ENCODE measurements around the gene ZDHHC13.

The ZDHHC13 gene

DNA sequence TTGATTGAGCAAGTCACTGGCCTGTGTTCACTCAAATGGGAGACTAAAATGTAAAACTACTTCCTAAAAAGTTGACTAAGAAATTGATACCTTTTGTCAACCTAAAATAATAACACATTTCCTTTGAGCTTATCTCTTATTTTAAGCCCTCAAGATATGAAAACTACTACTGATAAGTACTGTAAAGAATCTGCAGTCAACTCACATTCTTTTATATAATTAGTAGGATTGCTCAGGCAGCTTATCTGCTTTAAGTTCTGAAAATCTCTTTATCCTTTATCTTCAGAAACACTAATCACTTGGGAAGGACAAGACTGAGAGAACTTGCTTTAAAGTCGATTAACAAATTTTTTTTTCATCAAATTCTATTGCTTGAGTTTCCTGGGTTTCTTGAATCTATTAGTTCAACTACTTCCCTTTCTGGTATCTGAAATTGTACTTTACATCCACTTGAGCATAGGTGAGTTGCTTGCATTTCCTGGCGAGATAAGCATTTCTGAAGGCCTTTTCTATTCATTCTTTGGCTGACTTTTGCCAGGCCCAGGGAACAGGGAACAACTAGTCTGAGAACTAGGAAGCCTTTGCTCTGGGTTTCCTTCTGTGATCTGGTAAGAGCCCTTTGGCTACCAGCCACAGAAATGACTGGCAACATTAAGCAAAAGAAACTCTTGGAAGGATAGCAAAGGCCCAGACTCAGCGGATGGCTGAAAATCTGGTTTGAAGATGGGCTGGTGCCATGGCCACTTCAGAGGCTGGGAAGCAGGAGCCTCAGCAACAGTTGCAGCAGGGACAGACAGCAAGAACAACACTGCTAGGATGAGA lies 104.1 kb downstream of the ZDHHC13 start (continued):
- TF ChIP-seq, protein P1, sequence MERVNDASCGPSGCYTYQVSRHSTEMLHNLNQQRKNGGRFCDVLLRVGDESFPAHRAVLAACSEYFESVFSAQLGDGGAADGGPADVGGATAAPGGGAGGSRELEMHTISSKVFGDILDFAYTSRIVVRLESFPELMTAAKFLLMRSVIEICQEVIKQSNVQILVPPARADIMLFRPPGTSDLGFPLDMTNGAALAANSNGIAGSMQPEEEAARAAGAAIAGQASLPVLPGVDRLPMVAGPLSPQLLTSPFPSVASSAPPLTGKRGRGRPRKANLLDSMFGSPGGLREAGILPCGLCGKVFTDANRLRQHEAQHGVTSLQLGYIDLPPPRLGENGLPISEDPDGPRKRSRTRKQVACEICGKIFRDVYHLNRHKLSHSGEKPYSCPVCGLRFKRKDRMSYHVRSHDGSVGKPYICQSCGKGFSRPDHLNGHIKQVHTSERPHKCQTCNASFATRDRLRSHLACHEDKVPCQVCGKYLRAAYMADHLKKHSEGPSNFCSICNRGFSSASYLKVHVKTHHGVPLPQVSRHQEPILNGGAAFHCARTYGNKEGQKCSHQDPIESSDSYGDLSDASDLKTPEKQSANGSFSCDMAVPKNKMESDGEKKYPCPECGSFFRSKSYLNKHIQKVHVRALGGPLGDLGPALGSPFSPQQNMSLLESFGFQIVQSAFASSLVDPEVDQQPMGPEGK (CRISPR knock-in tag; IDR thresholded peaks at IDR 0.05; ENCODE audit: borderline replicate concordance), result no peak
- TF ChIP-seq ZC3H10 (CRISPR knock-in tag; IDR thresholded peaks at IDR 0.05) (no peak), ARNTL (CRISPR knock-in tag; IDR thresholded peaks at IDR 0.05; ENCODE audit: borderline replicate concordance, low read depth) (no peak), PPARA (CRISPR knock-in tag; IDR thresholded peaks at IDR 0.05; ENCODE audit: borderline replicate concordance) (no peak), SNAI2 (CRISPR knock-in tag; IDR thresholded peaks at IDR 0.05) (no peak), ZFP3 (CRISPR knock-in tag; IDR thresholded peaks at IDR 0.05) (no peak), CSDC2 (CRISPR knock-in tag; IDR thresholded peaks at IDR 0.05) (no peak), ESRRG (CRISPR knock-in tag; IDR thresholded peaks at IDR 0.05) (no peak), ZNF8 (CRISPR knock-in tag; IDR thresholded peaks at IDR 0.05) (no peak)

DNA sequence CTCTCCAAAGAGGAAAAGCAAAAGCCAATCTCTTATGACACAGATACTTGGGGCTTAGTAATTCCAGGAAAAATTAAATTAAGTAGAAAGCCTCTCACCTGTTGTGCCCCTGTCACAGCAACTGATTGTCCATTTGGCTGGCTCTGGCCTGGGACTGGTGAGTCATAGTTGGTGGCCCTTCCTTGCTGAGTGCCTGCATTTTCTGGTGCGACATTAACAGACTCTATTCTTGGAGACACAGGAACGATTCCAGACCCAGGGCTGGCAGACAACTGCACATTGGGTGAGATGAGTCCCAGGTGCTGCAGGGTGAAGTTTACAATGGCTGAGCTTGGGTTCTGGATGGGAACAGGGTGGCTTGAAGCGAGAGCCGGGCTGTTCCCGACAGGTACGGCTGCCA lies 108.2 kb downstream of the ZDHHC13 start:
- TF ChIP-seq GLIS3 (CRISPR knock-in tag; IDR thresholded peaks at IDR 0.05) (no peak), ZNF565 (CRISPR knock-in tag; conservative IDR thresholded peaks at IDR 0.05; ENCODE audit: low read depth) (no peak), ZNF8 (CRISPR knock-in tag; IDR thresholded peaks at IDR 0.05) (no peak), ZNF70 (CRISPR knock-in tag; IDR thresholded peaks at IDR 0.05) (no peak), PPARA (CRISPR knock-in tag; IDR thresholded peaks at IDR 0.05; ENCODE audit: borderline replicate concordance) (no peak), ESRRG (CRISPR knock-in tag; IDR thresholded peaks at IDR 0.05) (no peak), TCF4 (CRISPR knock-in tag; IDR thresholded peaks at IDR 0.05; ENCODE audit: borderline replicate concordance) (no peak)
- TF ChIP-seq, protein P2, sequence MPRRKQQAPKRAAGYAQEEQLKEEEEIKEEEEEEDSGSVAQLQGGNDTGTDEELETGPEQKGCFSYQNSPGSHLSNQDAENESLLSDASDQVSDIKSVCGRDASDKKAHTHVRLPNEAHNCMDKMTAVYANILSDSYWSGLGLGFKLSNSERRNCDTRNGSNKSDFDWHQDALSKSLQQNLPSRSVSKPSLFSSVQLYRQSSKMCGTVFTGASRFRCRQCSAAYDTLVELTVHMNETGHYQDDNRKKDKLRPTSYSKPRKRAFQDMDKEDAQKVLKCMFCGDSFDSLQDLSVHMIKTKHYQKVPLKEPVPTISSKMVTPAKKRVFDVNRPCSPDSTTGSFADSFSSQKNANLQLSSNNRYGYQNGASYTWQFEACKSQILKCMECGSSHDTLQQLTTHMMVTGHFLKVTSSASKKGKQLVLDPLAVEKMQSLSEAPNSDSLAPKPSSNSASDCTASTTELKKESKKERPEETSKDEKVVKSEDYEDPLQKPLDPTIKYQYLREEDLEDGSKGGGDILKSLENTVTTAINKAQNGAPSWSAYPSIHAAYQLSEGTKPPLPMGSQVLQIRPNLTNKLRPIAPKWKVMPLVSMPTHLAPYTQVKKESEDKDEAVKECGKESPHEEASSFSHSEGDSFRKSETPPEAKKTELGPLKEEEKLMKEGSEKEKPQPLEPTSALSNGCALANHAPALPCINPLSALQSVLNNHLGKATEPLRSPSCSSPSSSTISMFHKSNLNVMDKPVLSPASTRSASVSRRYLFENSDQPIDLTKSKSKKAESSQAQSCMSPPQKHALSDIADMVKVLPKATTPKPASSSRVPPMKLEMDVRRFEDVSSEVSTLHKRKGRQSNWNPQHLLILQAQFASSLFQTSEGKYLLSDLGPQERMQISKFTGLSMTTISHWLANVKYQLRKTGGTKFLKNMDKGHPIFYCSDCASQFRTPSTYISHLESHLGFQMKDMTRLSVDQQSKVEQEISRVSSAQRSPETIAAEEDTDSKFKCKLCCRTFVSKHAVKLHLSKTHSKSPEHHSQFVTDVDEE (CRISPR knock-in tag; IDR thresholded peaks at IDR 0.05), result no peak
- ATAC-seq, result no peak

DNA sequence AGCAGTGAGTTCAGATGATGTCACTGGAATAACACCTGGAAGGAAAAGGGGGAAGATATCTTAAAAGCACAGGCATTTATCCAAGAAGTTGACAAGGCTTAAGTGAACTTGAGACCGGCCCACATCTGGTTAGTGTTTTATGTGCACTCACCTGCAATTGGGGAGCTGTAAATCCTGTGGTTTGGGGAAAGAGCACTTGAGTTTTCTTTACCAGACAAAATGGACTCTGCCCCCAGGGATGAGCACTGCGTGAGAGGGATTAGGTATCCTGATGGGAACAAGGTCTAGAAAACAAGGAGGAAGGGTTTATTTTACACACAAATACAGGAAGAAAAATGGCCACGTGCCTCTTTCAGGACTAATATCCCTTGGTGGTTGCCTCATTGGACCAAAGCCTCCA lies 108.6 kb downstream of the ZDHHC13 start:
- no peak for ATAC-seq
- TF ChIP-seq ARNTL (CRISPR knock-in tag; IDR thresholded peaks at IDR 0.05; ENCODE audit: borderline replicate concordance, low read depth) (no peak), ZNF70 (CRISPR knock-in tag; IDR thresholded peaks at IDR 0.05) (no peak), ZNF565 (CRISPR knock-in tag; conservative IDR thresholded peaks at IDR 0.05; ENCODE audit: low read depth) (no peak), ISL1 (CRISPR knock-in tag; IDR thresholded peaks at IDR 0.05) (no peak), ZC3H10 (CRISPR knock-in tag; IDR thresholded peaks at IDR 0.05) (no peak), BACH2 (CRISPR knock-in tag; IDR thresholded peaks at IDR 0.05; ENCODE audit: borderline replicate concordance) (no peak), TCF4 (CRISPR knock-in tag; IDR thresholded peaks at IDR 0.05; ENCODE audit: borderline replicate concordance) (no peak), TOX (CRISPR knock-in tag; IDR thresholded peaks at IDR 0.05; ENCODE audit: borderline replicate concordance) (no peak), CSDC2 (CRISPR knock-in tag; IDR thresholded peaks at IDR 0.05) (no peak), ZFP30 (CRISPR knock-in tag; IDR thresholded peaks at IDR 0.05) (no peak)
- TF ChIP-seq, protein P3, sequence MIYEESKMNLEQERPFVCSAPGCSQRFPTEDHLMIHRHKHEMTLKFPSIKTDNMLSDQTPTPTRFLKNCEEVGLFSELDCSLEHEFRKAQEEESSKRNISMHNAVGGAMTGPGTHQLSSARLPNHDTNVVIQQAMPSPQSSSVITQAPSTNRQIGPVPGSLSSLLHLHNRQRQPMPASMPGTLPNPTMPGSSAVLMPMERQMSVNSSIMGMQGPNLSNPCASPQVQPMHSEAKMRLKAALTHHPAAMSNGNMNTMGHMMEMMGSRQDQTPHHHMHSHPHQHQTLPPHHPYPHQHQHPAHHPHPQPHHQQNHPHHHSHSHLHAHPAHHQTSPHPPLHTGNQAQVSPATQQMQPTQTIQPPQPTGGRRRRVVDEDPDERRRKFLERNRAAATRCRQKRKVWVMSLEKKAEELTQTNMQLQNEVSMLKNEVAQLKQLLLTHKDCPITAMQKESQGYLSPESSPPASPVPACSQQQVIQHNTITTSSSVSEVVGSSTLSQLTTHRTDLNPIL (CRISPR knock-in tag; IDR thresholded peaks at IDR 0.05; ENCODE audit: low read depth), result no peak
- TF ChIP-seq, protein P4, sequence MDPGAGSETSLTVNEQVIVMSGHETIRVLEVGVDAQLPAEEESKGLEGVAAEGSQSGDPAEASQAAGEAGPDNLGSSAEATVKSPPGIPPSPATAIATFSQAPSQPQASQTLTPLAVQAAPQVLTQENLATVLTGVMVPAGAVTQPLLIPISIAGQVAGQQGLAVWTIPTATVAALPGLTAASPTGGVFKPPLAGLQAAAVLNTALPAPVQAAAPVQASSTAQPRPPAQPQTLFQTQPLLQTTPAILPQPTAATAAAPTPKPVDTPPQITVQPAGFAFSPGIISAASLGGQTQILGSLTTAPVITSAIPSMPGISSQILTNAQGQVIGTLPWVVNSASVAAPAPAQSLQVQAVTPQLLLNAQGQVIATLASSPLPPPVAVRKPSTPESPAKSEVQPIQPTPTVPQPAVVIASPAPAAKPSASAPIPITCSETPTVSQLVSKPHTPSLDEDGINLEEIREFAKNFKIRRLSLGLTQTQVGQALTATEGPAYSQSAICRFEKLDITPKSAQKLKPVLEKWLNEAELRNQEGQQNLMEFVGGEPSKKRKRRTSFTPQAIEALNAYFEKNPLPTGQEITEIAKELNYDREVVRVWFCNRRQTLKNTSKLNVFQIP (CRISPR knock-in tag; IDR thresholded peaks at IDR 0.05; ENCODE audit: borderline replicate concordance, low read depth), result no peak
- TF ChIP-seq, protein P2 (CRISPR knock-in tag; IDR thresholded peaks at IDR 0.05), result no peak
- TF ChIP-seq, protein P1 (CRISPR knock-in tag; IDR thresholded peaks at IDR 0.05; ENCODE audit: borderline replicate concordance), result no peak
